GM18861 (cell line): ENCODE data around the gene MUC2.

Experiments
- ATAC-seq: cut with Tn5 transposase; IDR thresholded peaks from one replicate; pipeline ENCODE4 v1.9.1; 2021; ENCODE audit not compliant: unreplicated experiment

Gene MUC2

DNA sequence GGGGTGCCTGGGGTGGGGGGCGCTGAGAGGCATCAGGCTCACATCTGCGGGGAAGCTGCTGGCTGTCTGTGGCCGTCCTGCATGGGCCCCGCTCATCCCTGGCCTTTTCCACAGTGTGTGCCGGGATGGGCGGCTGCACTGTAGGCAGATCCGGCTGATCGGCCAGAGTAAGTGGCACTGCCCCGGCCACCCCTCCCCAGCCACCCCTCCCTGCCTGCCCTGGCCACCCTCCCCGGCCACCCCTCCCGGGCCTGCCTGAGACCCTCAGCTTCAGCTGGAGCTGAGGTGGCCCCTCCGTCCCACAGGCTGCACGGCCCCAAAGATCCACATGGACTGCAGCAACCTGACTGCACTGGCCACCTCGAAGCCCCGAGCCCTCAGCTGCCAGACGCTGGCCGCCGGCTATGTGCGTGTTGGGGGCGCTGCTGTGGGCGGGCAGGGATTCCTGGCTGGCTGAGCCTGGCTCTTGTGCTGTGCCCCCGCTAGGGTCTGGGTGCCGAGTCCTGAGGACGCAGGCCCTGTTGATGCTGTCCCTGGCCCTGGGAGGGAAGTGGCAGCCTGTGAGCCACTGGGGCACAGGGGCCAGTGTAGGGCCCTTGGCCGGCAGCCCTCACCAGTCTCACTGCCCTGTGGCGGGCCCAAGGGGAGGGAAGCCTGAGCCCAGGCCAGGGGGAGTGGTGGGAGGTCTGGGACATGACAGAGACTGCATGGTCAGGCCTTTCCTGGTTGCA is 10.9 kb downstream of the MUC2 start:
- ATAC-seq, result no peak

DNA sequence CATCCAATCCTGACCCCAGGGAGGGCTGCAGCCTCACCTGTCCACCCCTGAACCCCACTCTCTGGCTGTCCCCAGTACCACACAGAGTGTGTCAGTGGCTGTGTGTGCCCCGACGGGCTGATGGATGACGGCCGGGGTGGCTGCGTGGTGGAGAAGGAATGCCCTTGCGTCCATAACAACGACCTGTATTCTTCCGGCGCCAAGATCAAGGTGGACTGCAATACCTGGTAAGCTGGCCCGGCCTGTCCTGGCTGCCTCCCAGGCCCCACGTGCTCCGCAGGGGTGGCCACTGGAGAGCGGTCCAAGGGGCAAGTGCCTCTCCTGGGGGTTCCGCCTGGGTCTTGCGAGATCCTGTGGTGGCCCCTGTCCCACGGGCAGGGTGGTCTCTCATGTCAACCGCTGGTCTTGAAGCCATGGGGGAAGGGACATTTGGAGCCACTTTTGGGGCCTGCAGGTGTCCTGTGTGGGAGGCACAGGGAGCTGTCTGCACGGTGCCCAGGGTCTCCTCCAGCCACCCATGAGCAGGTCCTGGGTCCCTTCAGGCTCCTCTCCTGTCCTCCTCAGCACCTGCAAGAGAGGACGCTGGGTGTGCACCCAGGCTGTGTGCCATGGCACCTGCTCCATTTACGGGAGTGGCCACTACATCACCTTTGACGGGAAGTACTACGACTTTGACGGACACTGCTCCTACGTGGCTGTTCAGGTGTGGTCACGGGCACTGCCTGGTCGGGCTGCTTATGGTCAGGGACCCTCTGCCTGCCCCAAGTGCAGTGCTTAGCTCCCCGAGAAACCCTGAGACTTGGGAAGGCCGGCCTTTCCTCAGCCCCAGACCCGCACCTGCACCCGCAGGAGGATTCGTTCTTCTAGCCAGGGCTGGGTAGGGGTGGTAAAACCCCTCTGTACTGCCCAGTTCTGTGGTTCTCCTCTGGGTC is 11.8 kb downstream of the MUC2 start:
- no peak for ATAC-seq

DNA sequence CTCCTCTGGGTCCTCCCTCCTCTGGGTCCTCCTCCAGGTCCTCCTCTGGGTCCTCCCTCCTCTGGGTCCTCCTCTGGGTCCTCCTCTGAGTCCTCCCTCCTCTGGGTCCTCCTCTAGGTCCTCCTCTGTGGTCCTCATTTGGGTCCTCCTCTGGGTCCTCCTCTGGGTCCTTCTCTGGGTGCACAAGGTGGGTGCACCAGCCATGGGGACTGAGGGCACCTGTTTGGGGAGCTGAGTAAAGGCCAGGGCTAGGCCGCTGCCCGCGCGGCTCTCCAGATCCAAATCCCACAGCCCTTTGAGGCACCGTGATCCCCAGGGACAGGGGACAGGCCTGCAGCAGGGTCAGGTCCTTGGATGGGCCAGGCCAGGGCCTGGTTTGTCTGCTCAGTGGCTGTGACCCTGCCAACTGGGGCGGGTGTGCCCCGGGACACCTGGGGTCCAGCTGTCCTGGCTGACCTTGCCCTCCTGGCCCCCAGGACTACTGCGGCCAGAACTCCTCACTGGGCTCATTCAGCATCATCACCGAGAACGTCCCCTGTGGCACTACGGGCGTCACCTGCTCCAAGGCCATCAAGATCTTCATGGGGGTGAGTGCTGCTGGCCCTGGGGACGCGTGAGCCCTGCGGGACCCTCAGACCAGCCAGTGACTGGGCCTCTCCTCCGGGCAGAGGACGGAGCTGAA is 12.7 kb downstream of the MUC2 start:
- no peak for ATAC-seq

DNA sequence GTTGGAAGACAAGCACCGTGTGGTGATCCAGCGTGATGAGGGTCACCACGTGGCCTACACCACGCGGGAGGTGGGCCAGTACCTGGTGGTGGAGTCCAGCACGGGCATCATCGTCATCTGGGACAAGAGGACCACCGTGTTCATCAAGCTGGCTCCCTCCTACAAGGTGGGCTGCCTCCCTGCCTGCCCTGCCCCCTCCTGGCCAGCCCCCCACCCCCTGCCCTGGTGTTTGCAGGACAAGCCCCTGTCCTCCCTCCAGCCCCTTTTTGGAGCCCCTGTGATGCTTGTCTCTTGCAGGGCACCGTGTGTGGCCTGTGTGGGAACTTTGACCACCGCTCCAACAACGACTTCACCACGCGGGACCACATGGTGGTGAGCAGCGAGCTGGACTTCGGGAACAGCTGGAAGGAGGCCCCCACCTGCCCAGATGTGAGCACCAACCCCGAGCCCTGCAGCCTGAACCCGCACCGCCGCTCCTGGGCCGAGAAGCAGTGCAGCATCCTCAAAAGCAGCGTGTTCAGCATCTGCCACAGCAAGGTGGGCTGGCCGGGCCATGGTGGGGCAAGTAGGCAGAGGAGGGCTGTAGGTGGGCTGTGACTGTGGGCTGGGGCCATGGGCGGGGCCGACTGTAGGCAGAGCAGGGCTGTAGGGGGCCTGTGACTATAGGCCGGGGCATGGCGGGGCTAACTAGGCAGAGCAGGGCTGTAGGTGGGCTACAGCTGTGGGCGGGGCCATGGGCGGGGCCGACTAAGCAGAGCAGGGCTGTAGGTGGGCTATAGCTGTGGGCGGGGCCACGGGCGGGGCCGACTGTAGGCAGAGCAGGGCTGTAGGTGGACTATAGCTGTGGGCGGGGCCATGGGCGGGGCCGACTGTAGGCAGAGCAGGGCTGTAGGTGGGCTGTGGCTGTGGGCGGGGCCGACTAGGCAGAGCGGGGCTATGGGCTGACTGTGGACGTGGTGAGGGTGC is 13.6 kb downstream of the MUC2 start:
- no peak for ATAC-seq

DNA sequence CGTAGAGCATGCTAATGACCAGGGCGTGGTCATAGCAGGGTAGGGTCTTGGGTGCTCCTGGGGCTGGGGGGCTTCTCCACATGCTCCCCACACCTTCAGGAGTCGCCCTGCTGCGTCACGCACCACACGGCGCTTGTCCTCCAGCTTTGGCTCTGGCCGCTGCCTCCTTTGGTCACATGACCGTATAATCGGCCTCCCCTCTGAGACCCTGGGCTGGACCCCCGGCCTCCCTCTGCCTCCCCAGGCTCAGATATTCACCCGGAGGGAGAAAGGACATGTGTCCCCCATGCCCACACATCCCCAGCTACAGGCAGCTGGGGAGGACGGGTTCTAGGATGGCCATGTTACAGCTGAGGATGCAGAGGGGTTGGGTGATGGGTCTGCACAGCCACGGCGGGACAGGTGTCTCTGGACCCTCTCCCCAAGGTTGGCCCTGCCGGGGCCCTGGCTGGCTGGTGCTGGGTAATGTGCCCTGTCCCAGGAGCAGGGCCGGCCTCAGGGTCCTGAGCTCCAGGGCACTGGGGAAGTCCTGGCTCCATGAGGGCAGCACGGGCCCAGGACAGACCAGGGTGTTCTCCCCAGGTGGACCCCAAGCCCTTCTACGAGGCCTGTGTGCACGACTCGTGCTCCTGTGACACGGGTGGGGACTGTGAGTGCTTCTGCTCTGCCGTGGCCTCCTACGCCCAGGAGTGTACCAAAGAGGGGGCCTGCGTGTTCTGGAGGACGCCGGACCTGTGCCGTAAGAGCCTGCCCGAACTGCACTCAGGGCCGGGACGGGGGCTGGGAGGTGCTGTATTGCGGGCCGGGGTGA is 14.5 kb downstream of the MUC2 start:
- ATAC-seq, result no peak

DNA sequence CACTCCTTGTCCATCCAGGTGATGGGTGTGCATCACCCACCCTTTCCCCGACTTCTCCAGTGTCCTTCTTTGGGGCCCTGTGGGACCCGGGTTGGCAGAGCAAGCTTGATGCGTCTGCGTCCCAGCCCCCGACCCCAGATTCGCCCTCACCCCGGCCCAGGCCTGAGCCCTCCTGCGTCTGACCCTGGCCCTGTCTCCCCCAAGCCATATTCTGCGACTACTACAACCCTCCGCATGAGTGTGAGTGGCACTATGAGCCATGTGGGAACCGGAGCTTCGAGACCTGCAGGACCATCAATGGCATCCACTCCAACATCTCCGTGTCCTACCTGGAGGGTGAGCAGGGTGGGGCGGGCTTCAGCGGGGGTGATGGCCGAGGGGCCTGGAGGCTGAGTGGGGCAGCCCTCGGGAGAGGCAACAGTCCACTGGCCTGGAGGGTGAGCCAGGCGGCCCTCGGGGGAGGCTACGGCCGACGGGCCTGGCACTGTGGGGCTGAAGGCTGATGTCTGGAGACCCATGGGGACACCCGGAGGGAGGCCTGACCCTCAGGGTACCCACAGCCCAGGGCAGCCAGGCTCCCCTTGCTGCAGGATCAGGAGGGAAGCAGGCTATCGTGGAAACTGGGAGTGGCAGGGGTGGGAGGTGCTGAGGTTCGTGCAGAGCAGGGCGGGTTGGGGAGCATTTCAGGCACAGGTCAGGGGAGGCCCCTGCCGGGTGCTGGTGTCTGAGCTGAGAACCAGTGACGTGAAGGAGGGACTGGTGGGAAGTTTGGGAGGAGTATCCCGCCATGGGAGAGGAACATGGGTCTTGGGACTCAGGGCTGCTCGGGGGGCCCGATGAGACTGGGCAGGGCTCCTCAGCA is 15.3 kb downstream of the MUC2 start:
- no peak for ATAC-seq

DNA sequence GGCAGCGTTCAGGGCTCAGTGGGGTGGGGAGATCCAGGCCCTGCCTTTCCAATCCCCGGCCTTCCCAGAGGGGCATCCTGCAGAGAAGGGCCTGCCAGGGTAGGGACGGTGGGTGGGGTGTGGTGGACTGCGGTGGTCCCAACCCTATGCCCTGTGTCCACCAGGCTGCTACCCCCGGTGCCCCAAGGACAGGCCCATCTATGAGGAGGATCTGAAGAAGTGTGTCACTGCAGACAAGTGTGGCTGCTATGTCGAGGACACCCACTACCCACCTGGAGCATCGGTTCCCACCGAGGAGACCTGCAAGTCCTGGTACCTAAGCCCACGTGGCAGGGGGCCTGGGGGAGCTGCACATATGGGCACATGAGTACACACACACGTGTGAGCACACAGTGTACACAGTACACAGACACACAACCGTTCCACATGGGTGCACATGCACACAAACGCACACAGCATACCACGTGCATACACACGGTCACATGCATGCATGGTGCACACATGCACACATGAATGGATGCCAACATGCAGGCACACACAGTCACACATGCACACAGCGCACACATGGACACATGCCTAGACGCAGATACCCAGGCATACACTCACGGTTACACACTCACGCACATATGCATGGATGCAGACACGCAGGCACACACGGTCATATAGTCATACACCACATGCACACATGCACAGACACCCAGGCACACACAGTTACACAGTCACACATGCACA is 16.1 kb downstream of the MUC2 start:
- ATAC-seq, result no peak

DNA sequence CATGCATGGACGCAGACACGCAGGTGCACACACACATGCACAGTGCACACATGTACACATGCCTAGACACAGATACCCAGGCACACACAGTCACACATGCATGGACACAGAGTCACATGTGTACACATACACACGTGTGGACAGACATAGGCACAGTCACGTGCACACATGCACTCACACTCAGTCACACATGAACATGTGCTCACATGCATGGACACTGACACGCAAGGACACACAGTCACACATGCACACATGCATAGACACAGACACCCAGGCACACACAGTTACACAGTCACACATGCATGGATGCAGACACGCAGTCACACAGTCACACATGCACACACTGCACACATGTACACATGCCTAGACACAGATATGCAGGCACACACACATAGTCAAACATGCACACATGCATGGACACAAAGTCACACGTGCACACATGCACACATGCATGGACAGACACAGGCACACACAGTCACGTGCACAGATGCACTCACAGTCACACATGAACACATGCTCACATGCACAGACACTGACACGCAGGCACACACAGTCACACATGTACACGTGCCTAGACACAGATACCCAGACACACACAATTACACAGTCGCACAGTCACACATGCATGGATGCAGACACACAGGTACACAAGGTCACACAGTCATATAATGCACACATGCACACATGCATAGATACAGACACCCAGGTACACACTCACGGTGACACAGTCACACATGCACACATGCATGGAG is 16.8 kb downstream of the MUC2 start:
- no peak for ATAC-seq

DNA sequence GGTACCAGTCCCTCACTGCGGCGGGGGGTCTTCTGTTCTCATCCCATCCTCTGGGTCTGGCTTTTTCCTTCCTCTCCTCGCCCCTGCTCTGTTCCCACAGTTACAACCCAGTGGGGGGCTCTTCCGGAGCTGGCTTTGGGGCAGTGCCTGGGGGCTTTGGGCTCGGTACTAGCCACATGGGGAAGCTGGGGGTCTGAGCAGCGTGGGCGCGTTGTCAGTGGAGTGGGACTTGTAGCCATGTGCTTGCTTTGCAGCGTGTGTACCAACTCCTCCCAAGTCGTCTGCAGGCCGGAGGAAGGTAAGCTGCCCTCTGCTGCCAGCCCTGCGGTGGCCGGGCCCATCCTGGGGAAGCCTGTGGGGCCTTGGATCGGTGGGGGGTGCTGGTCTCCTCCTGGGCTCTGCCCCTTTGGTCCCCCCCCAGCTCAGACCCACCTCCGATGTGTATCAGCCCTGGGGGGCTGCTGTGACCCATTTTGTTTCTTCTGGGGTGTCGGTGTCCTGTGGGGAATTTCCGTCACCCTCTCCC is 17.5 kb downstream of the MUC2 start:
- ATAC-seq, result no peak

DNA sequence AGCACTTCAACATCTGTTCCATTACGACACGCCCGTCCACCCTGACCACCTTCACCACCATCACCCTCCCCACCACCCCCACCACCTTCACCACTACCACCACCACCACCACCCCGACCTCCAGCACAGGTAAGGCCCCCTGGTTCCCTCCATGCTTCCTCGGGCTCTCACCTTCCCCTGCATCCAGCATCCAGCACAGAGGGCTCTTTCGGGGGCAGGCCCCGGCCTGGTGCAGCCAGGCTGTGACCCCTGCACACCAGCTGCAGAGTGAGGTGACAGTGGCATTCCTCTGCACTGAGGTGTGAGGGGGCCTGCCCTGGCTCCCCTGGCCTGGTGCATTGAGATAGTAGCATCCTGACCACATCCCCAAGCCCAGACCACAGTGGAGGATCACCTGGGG is 18.2 kb downstream of the MUC2 start:
- ATAC-seq, result no peak

DNA sequence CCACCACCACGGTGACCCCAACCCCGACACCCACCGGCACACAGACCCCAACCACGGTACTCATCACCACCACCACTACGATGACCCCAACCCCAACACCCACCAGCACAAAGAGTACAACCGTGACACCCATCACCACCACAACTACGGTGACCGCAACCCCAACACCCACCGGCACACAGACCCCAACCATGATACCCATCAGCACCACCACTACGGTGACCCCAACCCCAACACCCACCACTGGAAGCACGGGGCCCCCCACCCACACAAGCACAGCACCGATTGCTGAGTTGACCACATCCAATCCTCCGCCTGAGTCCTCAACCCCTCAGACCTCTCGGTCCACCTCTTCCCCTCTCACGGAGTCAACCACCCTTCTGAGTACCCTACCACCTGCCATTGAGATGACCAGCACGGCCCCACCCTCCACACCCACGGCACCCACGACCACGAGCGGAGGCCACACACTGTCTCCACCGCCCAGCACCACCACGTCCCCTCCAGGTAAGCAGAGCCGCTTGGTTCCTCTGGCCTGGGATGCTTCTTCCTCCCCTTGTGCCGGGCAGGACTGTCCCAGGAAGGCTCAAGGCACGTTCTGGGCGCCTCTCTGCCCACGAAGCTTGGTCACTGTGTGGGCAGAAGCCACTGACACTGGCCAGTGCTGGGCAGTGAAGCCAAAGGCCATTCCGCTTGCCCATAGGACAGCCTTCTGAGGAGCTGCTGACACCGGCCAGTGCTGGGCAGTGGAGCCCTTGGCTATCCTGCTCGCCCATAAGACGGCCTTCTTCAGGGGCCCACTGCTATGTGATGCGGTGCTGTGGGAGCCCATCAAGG is 25.1 kb downstream of the MUC2 start:
- no peak for ATAC-seq

DNA sequence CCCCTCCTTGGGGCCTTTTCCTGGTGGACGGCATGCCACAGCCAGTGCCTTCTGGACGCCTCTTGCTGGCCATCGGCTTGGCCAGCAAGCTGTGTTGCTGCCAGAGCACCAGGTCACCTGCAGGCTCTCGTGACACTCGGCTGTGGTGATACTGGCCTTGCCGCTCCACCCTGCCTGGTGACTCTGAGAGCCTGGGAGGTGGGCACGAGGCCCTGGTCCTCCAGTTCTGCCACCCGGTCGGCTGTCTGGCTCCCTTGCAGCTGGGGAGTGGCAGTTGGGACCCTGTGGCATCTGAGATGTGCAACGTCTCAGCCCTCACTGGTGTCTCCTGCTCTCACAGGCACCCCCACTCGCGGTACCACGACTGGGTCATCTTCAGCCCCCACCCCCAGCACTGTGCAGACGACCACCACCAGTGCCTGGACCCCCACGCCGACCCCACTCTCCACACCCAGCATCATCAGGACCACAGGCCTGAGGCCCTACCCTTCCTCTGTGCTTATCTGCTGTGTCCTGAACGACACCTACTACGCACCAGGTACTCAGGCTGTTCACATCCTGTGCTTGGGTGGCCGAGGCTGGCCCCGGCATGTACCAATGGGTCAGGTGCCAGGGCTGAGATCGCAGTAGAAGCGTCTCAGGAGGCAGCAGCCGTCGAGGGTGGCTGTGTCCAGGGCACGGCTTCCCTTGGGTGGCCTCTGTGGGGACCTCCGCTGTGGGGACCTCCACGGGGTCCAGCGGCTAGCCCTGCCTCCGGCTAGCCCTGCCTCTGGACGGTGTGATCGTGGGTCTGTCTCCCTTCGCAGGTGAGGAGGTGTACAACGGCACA is 26.0 kb downstream of the MUC2 start:
- ATAC-seq, result no peak

DNA sequence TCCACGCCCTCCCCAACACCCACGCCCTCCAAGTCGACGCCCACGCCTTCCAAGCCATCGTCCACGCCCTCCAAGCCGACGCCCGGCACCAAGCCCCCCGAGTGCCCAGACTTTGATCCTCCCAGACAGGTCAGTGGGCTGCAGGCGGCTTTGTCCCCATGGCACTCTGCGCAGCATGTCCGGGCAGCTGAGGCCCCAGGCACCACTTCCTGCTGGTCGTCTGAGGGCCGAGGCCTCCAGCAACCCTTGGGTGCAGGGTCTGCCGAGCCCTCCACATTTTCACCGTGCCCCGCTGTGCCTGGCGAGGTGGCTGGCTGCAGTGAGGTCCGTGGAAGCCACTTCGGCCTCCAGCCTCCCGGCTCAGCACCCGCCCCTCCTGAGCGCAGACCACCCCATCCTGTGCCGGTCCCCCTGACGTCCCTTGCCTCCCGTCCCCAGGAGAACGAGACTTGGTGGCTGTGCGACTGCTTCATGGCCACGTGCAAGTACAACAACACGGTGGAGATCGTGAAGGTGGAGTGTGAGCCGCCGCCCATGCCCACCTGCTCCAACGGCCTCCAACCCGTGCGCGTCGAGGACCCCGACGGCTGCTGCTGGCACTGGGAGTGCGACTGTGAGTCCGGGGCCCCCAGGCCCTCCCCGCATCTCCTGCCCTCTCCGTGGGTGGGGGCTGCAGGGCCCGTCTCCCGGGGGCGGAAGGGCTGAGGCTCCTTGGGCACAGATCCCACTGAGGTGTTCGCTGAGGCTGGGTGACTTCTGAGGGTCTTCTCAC is 26.8 kb downstream of the MUC2 start:
- no peak for ATAC-seq

DNA sequence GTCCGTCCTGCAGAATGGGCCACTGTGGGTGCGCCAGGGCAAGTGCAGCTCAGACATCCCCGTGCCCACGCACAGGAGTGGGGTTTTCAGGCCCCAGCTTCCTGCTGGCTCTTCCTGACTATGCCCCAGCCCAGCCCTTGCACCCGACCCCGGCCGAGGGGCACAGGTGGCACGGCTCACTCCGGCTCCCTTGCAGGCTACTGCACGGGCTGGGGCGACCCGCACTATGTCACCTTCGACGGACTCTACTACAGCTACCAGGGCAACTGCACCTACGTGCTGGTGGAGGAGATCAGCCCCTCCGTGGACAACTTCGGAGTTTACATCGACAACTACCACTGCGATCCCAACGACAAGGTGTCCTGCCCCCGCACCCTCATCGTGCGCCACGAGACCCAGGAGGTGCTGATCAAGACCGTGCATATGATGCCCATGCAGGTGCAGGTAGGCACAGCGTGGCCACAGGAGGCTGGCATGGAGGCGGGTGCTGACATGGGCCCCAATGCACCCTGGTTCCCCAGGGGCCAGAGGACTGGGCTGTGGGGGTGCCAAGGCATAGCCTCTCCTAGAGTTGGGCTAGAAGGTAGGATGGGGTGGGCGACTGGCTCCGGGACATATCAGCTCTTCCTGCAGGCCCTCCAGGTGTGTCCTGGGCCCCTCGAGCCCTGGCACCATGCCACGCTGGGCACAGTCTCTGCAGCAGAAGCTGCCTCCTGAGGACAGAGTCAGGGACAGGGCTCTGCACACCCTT is 27.7 kb downstream of the MUC2 start:
- no peak for ATAC-seq
